A204.1 (cell line): ENCODE results near the gene GPR22.

Experiments
- FAIRE-seq: peaks from 2 replicates; lab custom pipeline; 2012; peaks lifted over from hg19 to GRCh38; lab: Jason Lieb, UNC

Gene GPR22

DNA sequence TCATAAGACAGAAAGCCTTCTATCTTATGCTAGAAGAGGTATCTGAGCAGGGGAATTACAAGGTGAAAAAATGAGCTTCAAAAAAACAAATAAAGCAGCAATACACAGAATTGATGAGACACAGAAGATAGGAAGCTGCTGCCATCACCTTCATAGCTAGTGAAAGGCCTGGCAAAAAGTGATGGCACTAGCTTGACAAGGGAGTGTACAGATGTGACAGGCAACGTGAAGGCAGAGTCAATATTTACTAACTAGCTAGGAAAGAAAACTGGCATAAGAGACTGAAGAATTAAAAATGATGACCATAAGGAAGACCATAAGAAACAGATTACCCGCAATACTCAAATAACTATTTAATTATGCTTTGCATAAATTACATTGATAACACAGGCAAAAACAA is 9.4 kb downstream of the GPR22 start:
- FAIRE-seq: no peak

DNA sequence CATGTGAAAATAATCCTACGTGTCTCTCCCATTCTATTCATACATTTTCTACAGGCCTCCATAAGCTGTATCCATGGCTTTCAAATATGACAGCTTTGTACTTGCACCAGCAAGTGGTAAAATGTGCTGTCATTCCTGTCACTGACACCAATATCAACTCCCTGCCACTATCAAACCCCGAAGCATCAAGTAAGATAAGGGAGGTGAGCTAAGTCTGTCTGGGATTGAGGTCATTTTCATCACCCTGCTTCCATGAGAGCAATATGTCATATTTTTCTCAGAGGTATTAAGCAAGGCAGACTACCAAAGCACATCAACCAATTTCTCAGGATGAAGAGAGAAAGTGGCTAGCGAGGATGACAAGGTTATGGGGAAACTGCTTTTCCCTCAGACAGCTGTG is 11.1 kb downstream of the GPR22 start:
- FAIRE-seq: no peak

DNA sequence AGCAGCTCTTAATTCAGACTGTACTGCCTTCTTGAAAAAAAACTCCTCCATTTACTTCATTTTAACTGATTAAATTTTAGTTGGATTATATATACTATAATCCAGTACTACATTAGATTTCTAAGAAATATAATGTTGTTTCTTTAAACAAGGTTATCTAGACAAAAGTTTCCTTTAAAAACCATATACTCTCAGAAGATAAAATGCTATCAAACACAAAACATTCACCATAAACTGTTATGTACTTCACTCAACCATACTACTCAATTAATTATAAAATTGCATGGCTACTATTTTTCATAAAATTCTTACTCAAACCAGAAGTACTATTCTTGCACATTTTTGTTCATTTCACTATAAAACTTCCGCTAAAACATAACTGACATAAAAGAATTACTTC is 12.7 kb downstream of the GPR22 start:
- FAIRE-seq: peak; percentile 68

DNA sequence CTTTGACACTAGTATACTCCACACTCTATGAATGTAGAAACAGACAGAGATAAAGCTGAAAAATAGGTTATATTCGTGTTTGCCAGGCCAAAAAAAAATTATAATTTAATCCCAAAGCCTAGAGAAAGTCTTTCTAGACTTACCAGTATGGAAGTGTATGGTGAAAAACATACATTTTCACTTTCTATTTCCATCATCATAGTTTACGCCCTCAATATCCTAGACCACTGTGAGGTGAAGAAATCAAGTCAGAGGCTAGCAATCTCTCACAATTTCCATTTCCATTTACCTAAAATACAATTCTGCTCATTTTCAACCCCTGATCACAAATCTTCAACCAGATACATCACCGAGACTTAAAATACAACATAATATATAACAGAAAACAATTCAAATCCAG is 16.2 kb downstream of the GPR22 start:
- no peak for FAIRE-seq

DNA sequence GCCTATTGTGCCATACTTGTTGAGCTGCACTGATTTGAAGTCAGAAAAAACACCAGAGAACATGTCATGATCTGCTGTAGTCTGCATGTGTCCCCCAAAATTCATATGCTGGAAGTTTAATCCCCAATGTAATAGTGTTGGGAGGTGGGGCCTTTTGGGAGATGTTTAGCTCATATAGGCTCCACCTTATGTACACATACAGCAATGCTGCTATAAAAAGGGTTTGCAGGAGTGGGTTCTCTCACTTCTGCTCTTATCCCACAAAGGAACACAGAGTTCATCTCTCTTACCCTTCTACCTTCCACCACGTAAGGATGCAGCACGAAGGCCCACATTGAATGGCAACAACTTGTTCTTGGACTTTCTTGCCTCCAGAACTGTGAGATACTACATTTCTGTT is 23.0 kb downstream of the GPR22 start:
- FAIRE-seq: no peak

- FAIRE-seq: no peak
Measured at GRCh38 chr7:107494315-107494751, 24.5 kb downstream of the GPR22 start.

GRCh38 chr7:107494884-107495283 is 25.0 kb downstream of the GPR22 start:
- FAIRE-seq: no peak

GRCh38 chr7:107495516-107495915 is 25.7 kb downstream of the GPR22 start:
- no peak for FAIRE-seq

DNA sequence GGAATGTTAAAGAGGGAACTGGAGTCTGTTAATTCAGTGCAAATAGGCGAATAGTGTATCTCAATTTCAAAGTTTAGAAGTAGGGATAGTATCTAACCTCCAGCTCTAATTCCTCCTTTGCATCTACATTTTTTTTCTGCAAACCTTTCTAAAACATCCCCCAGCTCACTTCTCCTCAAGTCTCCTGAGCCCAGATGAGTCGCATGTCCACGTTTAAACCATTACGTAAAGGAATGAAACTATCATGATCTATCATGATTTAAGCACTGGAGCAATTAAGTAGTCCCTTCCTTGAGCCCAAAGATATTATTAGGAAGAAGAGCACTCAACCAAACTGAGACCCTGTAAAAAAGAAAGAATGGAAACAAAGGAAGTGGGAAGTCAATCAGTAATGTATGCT is 29.9 kb downstream of the GPR22 start:
- FAIRE-seq: no peak

- peak; percentile 95 for FAIRE-seq
Measured at GRCh38 chr7:107501593-107501992, 31.7 kb downstream of the GPR22 start.

GRCh38 chr7:107502154-107502553 is 32.3 kb downstream of the GPR22 start:
- FAIRE-seq: no peak

DNA sequence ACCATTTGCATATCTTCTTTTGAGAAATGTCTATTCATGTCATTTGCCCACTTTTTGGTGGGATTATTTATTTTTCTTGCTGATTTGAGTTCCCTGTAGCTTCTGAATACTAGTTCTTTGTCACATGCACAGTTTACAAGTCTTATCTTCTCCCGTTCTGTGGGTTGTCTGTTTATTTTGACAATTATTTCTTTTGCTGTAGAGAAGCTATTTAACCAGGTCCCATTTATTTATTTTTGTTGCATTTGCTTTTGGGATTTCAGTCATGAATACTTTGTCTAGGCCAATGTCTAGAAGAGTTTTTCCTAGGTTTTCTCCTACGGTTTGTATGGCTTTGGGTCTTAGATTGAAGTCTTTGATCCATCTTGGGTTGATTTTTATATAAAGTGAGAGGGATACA is 32.9 kb downstream of the GPR22 start:
- no peak for FAIRE-seq

DNA sequence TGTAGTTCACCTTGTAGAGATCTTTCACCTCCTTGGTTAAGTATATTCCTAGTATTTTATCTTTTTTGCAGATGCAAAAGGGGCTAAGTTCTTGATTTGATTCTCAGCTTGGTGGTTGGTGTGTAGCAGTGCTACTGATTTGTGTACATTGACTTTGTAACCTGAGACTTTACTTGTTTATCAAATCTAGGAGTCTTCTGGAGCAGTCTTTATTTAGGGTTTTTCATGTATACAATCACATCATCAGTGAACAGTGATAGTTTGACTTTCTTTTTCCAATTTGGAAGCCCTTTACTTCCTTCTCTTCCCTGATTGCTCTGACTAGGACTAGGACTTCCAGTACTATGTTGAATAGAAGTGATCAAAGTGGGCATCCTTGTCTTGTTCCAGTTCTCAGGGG is 33.8 kb downstream of the GPR22 start:
- no peak for FAIRE-seq

DNA sequence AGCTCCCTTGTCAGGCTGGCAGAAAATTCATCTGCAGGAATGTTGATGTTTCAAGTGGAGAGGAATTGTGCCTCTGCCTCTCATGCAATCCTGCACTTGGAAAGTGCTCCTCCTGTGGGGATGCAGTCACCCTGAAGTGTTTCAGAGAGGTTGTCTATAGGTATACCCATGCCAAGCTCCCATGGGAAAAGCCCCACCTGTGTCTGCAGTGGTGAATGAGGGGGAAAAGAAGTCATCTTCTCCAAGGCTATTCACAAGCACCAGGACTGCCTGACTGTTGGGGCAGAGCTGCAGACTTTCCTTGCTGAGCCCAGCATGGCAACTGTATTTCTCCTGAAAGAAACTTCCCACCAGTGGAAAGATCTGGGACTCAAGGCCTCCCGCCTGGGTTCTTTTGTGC is 35.5 kb downstream of the GPR22 start:
- no peak for FAIRE-seq

DNA sequence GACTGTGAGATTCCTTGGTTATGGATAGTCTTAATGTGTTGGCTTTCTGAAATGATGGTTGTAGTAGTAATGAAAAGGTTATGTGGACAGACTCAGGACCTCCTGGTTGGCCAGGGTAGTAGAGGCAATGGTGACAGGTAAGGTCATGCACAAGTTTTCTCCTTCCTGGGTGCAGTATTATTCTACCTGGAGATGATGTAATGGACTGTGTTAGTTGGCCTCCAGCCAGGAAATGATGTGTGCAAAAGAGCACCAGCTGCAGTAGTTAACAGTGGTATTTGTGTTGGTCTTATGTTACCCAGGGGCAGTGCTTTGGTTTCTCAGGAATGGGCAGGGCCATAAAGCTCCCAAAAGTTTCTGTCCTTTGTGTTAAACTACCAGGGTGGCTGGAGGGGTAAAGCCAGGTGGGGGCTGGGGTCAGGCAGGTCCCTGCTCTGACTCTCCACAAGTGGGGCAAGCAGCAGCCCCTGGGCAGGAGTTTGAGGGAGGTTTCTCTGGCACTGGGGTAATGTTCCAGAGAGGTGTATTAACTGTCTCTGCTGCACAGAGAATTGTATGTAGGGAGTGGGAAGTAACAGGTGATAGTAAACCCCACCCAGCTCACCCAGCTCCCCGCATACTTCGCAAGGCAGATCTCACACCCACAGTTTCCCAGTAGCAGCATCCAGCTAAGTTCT is 36.3 kb downstream of the GPR22 start:
- no peak for FAIRE-seq

GRCh38 chr7:107506674-107507339 is 37.0 kb downstream of the GPR22 start:
- no peak for FAIRE-seq
